Measurements from ENCODE around the gene RBM39.

DNA sequence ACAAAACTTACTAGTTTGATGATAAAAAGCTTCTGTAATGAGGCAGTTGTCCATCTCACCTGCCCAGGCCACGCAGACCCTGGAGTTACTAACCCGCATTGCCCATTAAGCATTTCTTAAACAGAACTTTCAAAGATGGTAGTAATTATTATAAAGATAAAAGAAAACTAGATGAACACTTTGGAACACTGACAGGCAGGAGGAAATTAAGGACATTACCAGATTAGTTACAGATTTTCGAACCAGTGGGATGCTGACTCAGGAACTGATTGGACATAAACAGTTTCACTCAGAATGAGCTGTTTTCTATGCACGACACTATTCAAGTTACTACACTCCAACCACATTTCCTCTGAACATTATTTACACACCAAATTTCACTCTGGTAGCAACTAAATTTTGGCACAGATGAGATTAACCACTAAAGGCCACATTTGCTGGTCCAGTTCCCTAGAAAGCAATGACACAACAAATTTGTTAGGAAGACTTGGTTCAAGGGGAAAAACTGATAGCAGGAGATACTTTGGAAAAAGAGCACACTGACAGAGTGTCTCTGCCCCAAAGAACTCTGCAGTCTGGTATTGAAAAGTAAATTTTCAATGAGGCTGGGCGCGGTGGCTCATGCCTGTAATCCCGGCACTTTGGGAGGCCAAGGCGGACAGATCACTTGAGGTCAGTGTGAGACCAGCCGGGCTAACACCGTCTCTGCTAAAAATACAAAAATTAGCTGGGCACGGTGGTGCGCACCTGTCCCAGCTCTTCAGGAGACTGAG is 39.8 kb downstream of the RBM39 start:
- TF ChIP-seq, protein P1, sequence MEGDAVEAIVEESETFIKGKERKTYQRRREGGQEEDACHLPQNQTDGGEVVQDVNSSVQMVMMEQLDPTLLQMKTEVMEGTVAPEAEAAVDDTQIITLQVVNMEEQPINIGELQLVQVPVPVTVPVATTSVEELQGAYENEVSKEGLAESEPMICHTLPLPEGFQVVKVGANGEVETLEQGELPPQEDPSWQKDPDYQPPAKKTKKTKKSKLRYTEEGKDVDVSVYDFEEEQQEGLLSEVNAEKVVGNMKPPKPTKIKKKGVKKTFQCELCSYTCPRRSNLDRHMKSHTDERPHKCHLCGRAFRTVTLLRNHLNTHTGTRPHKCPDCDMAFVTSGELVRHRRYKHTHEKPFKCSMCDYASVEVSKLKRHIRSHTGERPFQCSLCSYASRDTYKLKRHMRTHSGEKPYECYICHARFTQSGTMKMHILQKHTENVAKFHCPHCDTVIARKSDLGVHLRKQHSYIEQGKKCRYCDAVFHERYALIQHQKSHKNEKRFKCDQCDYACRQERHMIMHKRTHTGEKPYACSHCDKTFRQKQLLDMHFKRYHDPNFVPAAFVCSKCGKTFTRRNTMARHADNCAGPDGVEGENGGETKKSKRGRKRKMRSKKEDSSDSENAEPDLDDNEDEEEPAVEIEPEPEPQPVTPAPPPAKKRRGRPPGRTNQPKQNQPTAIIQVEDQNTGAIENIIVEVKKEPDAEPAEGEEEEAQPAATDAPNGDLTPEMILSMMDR (conservative IDR thresholded peaks at IDR 0.05; ENCODE audit: low read depth, low read length) = no peak
- no peak for TF ChIP-seq EZH2 (IDR thresholded peaks at IDR 0.05; ENCODE audit: low read length, unreplicated experiment)
- TF ChIP-seq EZH2phosphoT487 (IDR thresholded peaks at IDR 0.05; ENCODE audit: borderline replicate concordance, low read length) = no peak
